ENCODE data around the gene TTC28.
"Not testable (repeated sequence)": the region's sequence is repeated elsewhere in the genome, so short reads cannot be mapped to it uniquely, and the experiment has no call there.

Gene TTC28

GRCh38 chr22:28488825-28489224 lies 190.8 kb downstream of the TTC28 start:
- CTCF ChIA-PET, result no interaction called here
- Mint-ChIP-seq H3K4me1 (no peaks in the 10 kb centered on the region), H3K27me3 (peaks cover 10% of the 10 kb centered on the region), H3K9me3 (no peaks in the 10 kb centered on the region), H3K27ac (no peak overlapping the region), H3K36me3 (no peaks in the 10 kb centered on the region), H3K4me3 (no peak overlapping the region)
- DNase-seq, result no peak

- H3K9me3 Mint-ChIP-seq, result no peaks in the 10 kb centered on the region
- H3K36me3 Mint-ChIP-seq, result no peaks in the 10 kb centered on the region
- DNase-seq, result no peak
- H3K4me1 Mint-ChIP-seq, result no peaks in the 10 kb centered on the region
- no peak overlapping the region for H3K27ac Mint-ChIP-seq
- peaks cover 11% of the 10 kb centered on the region for H3K27me3 Mint-ChIP-seq
- CTCF ChIA-PET, result no interaction called here
- H3K4me3 Mint-ChIP-seq, result no peak overlapping the region
Measured at GRCh38 chr22:28484662-28485061, 195.0 kb downstream of the TTC28 start.

DNA sequence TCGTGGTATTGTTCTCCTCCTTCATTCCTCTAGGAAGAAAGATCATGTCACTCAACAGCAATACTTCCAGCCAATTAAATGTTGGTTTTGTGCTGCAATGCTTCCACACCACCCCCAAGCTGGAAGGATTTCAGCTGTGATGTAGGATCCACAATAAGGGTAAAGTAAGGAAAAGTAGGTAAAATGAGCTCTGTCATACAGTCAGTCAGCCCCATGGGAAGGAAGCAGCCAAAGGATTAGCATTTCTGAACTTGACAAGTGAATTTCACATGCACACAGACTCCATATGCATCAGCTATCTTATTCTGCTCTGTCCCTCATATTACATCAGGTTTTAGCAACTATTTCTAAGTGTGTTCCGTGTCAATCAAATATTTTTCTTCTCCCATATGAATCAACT lies 197.9 kb downstream of the TTC28 start:
- no peak overlapping the region for H3K27ac Mint-ChIP-seq
- H3K36me3 Mint-ChIP-seq, result no peaks in the 10 kb centered on the region

DNA sequence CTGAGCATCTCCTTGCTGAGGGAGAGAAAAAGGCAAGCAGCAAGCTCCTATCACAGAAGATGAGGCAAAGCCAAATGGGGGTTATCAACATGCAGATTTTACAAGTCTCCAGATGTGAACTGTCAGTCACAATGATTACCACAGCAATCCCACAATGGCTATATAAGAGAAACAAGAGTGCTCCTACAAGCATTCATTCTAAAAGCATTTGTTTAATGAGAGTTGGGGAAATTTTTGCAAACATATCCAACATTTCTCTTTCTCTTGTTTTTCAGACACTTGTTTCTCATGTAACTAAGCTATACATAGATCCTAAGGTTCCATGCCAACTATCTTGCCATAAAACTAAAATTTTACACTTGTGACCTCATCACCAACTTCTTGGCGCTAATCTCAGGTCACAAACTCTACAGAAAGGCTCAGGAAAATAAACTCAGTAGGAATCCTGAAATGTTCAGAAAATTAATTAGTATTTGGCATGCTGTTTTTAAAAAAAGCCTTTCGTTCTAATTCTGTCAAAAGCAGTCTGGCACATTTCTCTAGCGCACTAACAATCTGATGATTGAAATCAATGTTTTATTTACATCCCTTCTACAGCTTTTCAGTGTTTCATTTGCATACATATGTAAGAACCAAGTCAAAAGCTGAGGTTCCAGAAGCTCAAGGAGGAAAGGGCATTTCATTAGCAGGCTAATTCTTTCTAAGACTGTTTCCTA lies 199.5 kb downstream of the TTC28 start:
- DNase-seq, result no peak
- no peaks in the 10 kb centered on the region for H3K4me1 Mint-ChIP-seq
- CTCF ChIA-PET, result no interaction called here
- no peak overlapping the region for H3K27ac Mint-ChIP-seq
- H3K9me3 Mint-ChIP-seq, result no peaks in the 10 kb centered on the region
- H3K4me3 Mint-ChIP-seq, result no peak overlapping the region
- no peaks in the 10 kb centered on the region for H3K36me3 Mint-ChIP-seq
- peaks cover 11% of the 10 kb centered on the region for H3K27me3 Mint-ChIP-seq

More for the DNA sequence above, 197.9 kb downstream of the TTC28 start:
- no peak for DNase-seq
- CTCF ChIA-PET, result no interaction called here
- peaks cover 11% of the 10 kb centered on the region for H3K27me3 Mint-ChIP-seq
- no peaks in the 10 kb centered on the region for H3K9me3 Mint-ChIP-seq
- H3K4me3 Mint-ChIP-seq, result no peak overlapping the region
- no peaks in the 10 kb centered on the region for H3K4me1 Mint-ChIP-seq

DNA sequence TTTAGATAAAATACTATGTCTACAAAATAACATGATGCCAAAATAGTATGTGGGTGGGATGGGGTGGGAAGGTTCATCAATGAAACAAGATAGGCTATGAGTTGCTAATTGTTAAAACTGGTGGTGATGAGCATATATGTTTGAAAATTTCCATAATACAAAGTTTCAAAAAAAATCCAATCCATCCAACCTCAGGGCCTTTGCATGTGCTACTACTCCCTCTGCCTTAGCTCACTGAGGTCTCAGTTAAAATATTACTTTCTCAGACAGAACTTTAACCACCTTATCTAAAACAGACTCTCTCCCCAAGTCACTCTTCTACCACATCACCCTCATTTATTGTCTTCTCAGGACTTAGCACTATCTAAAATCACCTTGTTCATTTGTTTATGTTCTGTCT lies 201.1 kb downstream of the TTC28 start:
- H3K4me1 Mint-ChIP-seq, result no peaks in the 10 kb centered on the region
- H3K9me3 Mint-ChIP-seq, result no peaks in the 10 kb centered on the region
- H3K27me3 Mint-ChIP-seq, result peaks cover 11% of the 10 kb centered on the region
- no peak for DNase-seq
- no peak overlapping the region for H3K27ac Mint-ChIP-seq
- H3K4me3 Mint-ChIP-seq, result no peak overlapping the region
- CTCF ChIA-PET, result no interaction called here
- H3K36me3 Mint-ChIP-seq, result no peaks in the 10 kb centered on the region

DNA sequence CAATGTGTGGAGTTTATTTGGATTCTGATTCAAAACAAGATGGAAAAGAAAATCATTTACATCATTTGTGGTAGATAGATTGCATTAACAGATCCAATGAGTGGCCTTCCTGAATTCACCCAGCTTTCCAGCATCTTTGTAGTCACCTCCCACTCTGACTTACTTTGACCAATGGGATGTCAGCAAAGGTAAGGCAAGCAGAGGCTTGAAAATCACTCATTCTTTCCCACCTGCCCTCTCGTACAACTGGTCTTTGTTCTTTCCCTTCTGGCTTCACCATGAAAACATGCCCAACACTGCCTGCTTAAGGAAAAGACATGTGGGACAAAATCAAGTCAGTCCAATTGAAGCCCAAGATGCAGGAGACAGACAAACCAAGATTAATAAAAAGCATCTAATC lies 202.1 kb downstream of the TTC28 start:
- H3K4me3 Mint-ChIP-seq, result no peak overlapping the region
- CTCF ChIA-PET, result no interaction called here
- no peak overlapping the region for H3K27ac Mint-ChIP-seq
- H3K27me3 Mint-ChIP-seq, result peaks cover 9% of the 10 kb centered on the region
- no peaks in the 10 kb centered on the region for H3K4me1 Mint-ChIP-seq
- no peaks in the 10 kb centered on the region for H3K9me3 Mint-ChIP-seq
- DNase-seq, result no peak
- no peaks in the 10 kb centered on the region for H3K36me3 Mint-ChIP-seq

GRCh38 chr22:28474330-28474729 lies 205.3 kb downstream of the TTC28 start:
- no peak for DNase-seq
- Mint-ChIP-seq H3K9me3 (no peaks in the 10 kb centered on the region), H3K4me3 (no peak overlapping the region), H3K27ac (no peak overlapping the region), H3K4me1 (no peaks in the 10 kb centered on the region), H3K36me3 (no peaks in the 10 kb centered on the region), H3K27me3 (peaks cover 8% of the 10 kb centered on the region)
- CTCF ChIA-PET, result no interaction called here

- Mint-ChIP-seq H3K36me3 (no peaks in the 10 kb centered on the region), H3K9me3 (no peaks in the 10 kb centered on the region), H3K27ac (no peak overlapping the region), H3K4me1 (no peaks in the 10 kb centered on the region), H3K27me3 (peaks cover 8% of the 10 kb centered on the region), H3K4me3 (no peak overlapping the region)
- DNase-seq, result no peak
- CTCF ChIA-PET, result no interaction called here
Measured at GRCh38 chr22:28473258-28473657, 206.4 kb downstream of the TTC28 start.

DNA sequence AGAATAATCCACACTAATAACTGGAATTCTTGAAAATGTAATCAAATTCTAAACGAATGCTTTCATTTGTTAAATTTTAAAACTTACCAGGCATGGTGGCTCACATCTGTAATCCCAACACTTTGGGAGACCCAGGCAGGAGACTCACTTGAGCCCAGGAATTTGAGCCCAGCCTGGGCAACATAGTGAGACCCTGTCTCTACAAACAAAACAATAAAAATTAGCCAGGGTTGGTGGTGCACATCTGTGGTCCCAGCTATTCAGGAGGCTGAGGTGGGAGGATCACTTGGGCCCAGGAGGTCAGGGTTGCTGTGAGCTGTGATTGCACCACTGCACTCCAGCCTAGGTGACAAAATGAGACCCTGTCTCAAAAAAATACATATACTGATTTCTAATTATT lies 212.6 kb downstream of the TTC28 start:
- H3K27ac Mint-ChIP-seq, CTCF ChIA-PET, H3K27me3 Mint-ChIP-seq, H3K4me3 Mint-ChIP-seq, H3K36me3 Mint-ChIP-seq, H3K4me1 Mint-ChIP-seq, DNase-seq, H3K9me3 Mint-ChIP-seq: not testable (repeated sequence)

DNA sequence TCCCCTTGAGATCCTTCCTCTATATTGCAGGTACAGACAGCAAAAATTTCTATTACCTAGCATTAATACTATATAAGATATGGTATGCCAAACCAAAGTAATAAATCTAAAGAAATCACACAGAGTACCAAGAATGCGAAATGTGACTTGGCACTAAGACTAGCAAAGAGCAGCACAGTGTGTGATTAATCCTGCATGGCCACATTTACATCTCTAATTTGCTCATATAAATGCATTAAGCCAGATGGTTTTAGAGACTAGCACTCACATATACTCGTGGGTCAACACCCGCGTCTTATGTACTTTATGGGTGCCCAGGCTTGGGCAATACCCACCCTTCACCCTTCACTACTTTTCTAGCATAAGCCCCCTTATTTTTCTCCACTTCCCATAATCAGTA lies 213.2 kb downstream of the TTC28 start:
- DNase-seq, result no peak
- peaks cover 8% of the 10 kb centered on the region for H3K27me3 Mint-ChIP-seq
- H3K4me1 Mint-ChIP-seq, result no peaks in the 10 kb centered on the region
- no peaks in the 10 kb centered on the region for H3K9me3 Mint-ChIP-seq
- H3K4me3 Mint-ChIP-seq, result no peak overlapping the region
- no peaks in the 10 kb centered on the region for H3K36me3 Mint-ChIP-seq
- CTCF ChIA-PET, result no interaction called here
- H3K27ac Mint-ChIP-seq, result no peak overlapping the region

DNA sequence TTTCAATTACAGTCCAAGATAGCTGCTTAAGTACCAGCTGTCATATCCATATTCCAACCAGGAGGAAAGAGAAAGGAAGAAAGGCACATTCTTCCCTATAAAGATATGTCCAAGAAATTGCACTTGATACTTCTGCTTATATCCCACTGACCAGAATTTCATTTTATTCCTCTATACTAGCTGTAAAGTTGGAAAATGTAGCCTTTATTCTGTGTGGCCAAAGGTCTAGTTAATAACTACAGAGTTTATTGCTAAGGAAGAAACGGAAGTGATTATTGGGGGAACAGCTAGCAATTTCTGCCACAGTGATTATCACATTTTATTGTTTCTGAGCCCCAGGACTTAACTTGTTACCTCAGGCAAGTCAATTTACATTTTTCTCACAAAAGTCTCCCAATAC lies 213.8 kb downstream of the TTC28 start:
- peaks cover 6% of the 10 kb centered on the region for H3K27me3 Mint-ChIP-seq
- no peak overlapping the region for H3K27ac Mint-ChIP-seq
- H3K4me3 Mint-ChIP-seq, result no peak overlapping the region
- no peaks in the 10 kb centered on the region for H3K9me3 Mint-ChIP-seq
- no peaks in the 10 kb centered on the region for H3K36me3 Mint-ChIP-seq
- no peak for DNase-seq
- H3K4me1 Mint-ChIP-seq, result no peaks in the 10 kb centered on the region
- CTCF ChIA-PET, result no interaction called here

DNA sequence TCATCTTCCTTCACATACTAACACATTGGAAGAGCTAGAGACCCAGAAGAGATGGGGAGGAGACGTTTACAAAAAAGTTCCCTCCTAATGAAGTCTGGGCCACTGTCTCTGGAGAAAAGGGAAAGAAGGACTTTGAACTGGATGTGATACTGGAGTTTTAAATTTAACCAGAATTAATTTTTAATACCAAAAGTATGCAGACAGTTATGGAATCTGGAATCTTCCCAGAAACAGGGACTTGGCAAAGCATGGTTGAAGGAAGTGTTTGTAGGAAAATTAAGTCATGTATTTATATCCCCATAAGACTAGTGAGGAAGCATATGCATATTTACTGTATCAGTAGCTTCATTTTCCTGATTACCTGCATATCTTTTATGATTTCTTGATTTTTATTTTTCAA lies 215.5 kb downstream of the TTC28 start:
- CTCF ChIA-PET, result no interaction called here
- Mint-ChIP-seq H3K27ac (no peak overlapping the region), H3K9me3 (no peaks in the 10 kb centered on the region), H3K27me3 (peaks cover 8% of the 10 kb centered on the region), H3K4me1 (no peaks in the 10 kb centered on the region), H3K4me3 (no peak overlapping the region), H3K36me3 (no peaks in the 10 kb centered on the region)
- no peak for DNase-seq

DNA sequence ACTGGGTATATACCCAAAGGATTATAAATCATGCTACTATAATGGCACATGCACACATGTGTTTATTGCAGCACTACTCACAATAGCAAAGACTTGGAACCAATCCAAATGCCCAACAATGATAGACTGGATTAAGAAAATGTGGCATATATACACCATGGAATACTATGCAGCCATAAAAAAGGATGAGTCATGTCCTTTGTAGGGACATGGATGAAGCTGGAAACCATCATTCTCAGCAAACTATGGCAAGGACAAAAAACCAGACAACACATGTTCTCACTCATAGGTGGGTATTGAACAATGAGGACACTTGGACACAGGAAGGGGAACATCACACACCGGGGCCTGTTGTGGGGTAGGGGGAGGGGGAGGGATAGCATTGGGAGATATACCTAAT lies 216.2 kb downstream of the TTC28 start:
- H3K9me3 Mint-ChIP-seq, H3K36me3 Mint-ChIP-seq, H3K27ac Mint-ChIP-seq, H3K4me1 Mint-ChIP-seq, DNase-seq, H3K4me3 Mint-ChIP-seq, CTCF ChIA-PET: not testable (repeated sequence)
- H3K27me3 Mint-ChIP-seq, result peaks cover 12% of the 10 kb centered on the region

DNA sequence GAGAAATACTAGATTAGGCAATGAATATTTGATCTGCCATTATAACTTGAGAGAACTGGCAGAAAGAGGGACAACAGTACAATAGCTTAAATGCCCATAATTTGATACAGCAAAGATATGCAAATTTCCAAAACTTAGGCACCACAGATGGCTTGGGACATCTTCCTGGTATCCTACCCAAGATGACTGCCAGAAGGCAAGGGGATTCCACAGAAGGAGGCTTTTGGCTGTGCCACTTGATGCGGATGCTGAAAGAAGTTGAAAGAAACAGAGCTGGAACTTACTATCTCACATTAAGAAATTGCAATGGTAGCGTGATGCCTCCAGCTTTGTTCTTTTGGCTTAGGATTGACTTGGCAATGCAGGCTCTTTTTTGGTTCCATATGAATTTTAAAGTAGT lies 216.7 kb downstream of the TTC28 start:
- Mint-ChIP-seq H3K27ac (no peak overlapping the region), H3K4me3 (no peak overlapping the region), H3K36me3 (no peaks in the 10 kb centered on the region), H3K9me3 (no peaks in the 10 kb centered on the region), H3K27me3 (peaks cover 9% of the 10 kb centered on the region), H3K4me1 (no peaks in the 10 kb centered on the region)
- CTCF ChIA-PET, result no interaction called here
- DNase-seq, result no peak

GRCh38 chr22:28462041-28462440 lies 217.6 kb downstream of the TTC28 start:
- H3K4me3 Mint-ChIP-seq, result no peak overlapping the region
- H3K4me1 Mint-ChIP-seq, result no peaks in the 10 kb centered on the region
- DNase-seq, result no peak
- CTCF ChIA-PET, result no interaction called here
- H3K27ac Mint-ChIP-seq, result no peak overlapping the region
- no peaks in the 10 kb centered on the region for H3K36me3 Mint-ChIP-seq
- H3K9me3 Mint-ChIP-seq, result no peaks in the 10 kb centered on the region
- peaks cover 8% of the 10 kb centered on the region for H3K27me3 Mint-ChIP-seq
